HL-60 (cell line): ENCODE data around the gene DNAH6.

Source experiments
- DNase-seq, 2 experiments: peaks; one replicate each; pipeline ENCODE4 v3.0.0-alpha.2; 2010 to 2020; ENCODE audit warnings: low read depth in 1 of 2, low spot score in 1 of 2
- H3K27ac ChIP-seq: fragments of 250-450 bp; sonication (Bioruptor Pico); replicated peaks from 2 replicates; pipeline ENCODE4 v1.5.1; 2020; ENCODE audit warnings: mild to moderate bottlenecking, moderate library complexity
- H3K27me3 ChIP-seq: fragments of 250-450 bp; sonication (Bioruptor Pico); 2 replicates; pipeline ENCODE4 v1.5.1; 2021; ENCODE audit warnings: mild to moderate bottlenecking, moderate library complexity; ENCODE audit not compliant: insufficient read depth, poor library complexity, severe bottlenecking
- H3K4me3 ChIP-seq: replicated peaks from 2 replicates; pipeline ENCODE4 v1.5.1; 2011; ENCODE audit warnings: mild to moderate bottlenecking, control low read depth, low read length; ENCODE audit not compliant: insufficient read depth
- CTCF ChIP-seq: IDR thresholded peaks from one replicate; pipeline ENCODE4 v1.5.1; 2011; ENCODE audit warnings: low read length, control low read depth, inconsistent platforms; ENCODE audit not compliant: insufficient read depth
- GABPA ChIP-seq: IDR thresholded peaks from 2 replicates; pipeline ENCODE4 v1.6.1; 2012; ENCODE audit warnings: low read depth
- POLR2AphosphoS5 ChIP-seq: IDR thresholded peaks from 2 replicates; pipeline ENCODE4 v1.6.1; 2012; ENCODE audit warnings: low read depth
- REST ChIP-seq: IDR thresholded peaks from 2 replicates; pipeline ENCODE4 v1.6.1; 2012; ENCODE audit warnings: low read depth; ENCODE audit not compliant: insufficient replicate concordance
- SPI1 ChIP-seq: IDR thresholded peaks from 2 replicates; pipeline ENCODE4 v1.6.1; 2012; ENCODE audit warnings: low read depth, mild to moderate bottlenecking, borderline replicate concordance

The DNAH6 gene

GRCh38 chr2:84719434-84719833 lies 203.1 kb downstream of the DNAH6 start:
- DNase-seq = no peak
- H3K27me3 ChIP-seq = no peaks in the 10 kb centered on the region
- TF ChIP-seq POLR2AphosphoS5 (no peak), SPI1 (no peak), GABPA (no peak), REST (no peak), CTCF (no peak)
- no peak overlapping the region for H3K27ac ChIP-seq
- no peak overlapping the region for H3K4me3 ChIP-seq

GRCh38 chr2:84723831-84724230 lies 207.5 kb downstream of the DNAH6 start:
- no peak for TF ChIP-seq CTCF
- H3K27ac ChIP-seq = no peak overlapping the region
- no peaks in the 10 kb centered on the region for H3K27me3 ChIP-seq
- H3K4me3 ChIP-seq = no peak overlapping the region
- no peak for DNase-seq

GRCh38 chr2:84725717-84726116 lies 209.4 kb downstream of the DNAH6 start:
- TF ChIP-seq POLR2AphosphoS5 = no peak
- TF ChIP-seq GABPA = no peak
- no peak for TF ChIP-seq CTCF
- TF ChIP-seq SPI1 = no peak
- TF ChIP-seq REST = no peak
- no peaks in the 10 kb centered on the region for H3K27me3 ChIP-seq
- H3K4me3 ChIP-seq = no peak overlapping the region
- no peak for DNase-seq
- H3K27ac ChIP-seq = no peak overlapping the region

GRCh38 chr2:84727315-84727714 lies 211.0 kb downstream of the DNAH6 start:
- Histone ChIP-seq H3K4me3 (no peak overlapping the region), H3K27ac (no peak overlapping the region), H3K27me3 (no peaks in the 10 kb centered on the region)
- DNase-seq = no peak
- TF ChIP-seq GABPA (no peak), SPI1 (no peak), POLR2AphosphoS5 (no peak), REST (no peak), CTCF (no peak)
